HG03159 (cell line): ENCODE measurements around the gene FBXO46.
"Not testable (repeated sequence)": the region's sequence is repeated elsewhere in the genome, so short reads cannot be mapped to it uniquely, and the experiment has no call there.

Experiments
- ATAC-seq: cut with Tn5 transposase; IDR thresholded peaks from one replicate; pipeline ENCODE4 v1.9.1; 2021; ENCODE audit warnings: mild to moderate bottlenecking, moderate library complexity; ENCODE audit not compliant: unreplicated experiment

The FBXO46 gene

GRCh38 chr19:45687599-45687998 is 43.1 kb downstream of the FBXO46 start:
- ATAC-seq, result no peak

GRCh38 chr19:45685045-45685444 is 45.7 kb downstream of the FBXO46 start:
- not testable (repeated sequence) for ATAC-seq

GRCh38 chr19:45682908-45683307 is 47.8 kb downstream of the FBXO46 start:
- ATAC-seq, result no peak

- ATAC-seq, result no peak
Measured at GRCh38 chr19:45682117-45682516, 48.6 kb downstream of the FBXO46 start.

- peak; percentile 66 for ATAC-seq
Measured at GRCh38 chr19:45681391-45682015, 49.2 kb downstream of the FBXO46 start.

- ATAC-seq, result no peak
Measured at GRCh38 chr19:45677351-45678230, 53.1 kb downstream of the FBXO46 start.

GRCh38 chr19:45676851-45677263 is 53.8 kb downstream of the FBXO46 start:
- no peak for ATAC-seq

- ATAC-seq, result no peak
Measured at GRCh38 chr19:45674946-45675345, 55.8 kb downstream of the FBXO46 start.

- peak; percentile 42 for ATAC-seq
Measured at GRCh38 chr19:45670670-45671453, 59.8 kb downstream of the FBXO46 start.

- ATAC-seq, result no peak
Measured at GRCh38 chr19:45668342-45668871, 62.3 kb downstream of the FBXO46 start.

- ATAC-seq, result no peak
Measured at GRCh38 chr19:45667620-45668341, 62.9 kb downstream of the FBXO46 start, which contains the start of gene GIPR. GIPR (plus strand) TSS chr19:45668221; CDS start chr19:45669521, 1,300 bp downstream.

GRCh38 chr19:45664575-45664974 is 66.1 kb downstream of the FBXO46 start:
- no peak for ATAC-seq

GRCh38 chr19:45663800-45664199 is 66.9 kb downstream of the FBXO46 start:
- no peak for ATAC-seq

GRCh38 chr19:45660636-45661035 is 70.1 kb downstream of the FBXO46 start:
- ATAC-seq, result no peak
